ENCODE results near the gene TNS3. TPM values are rescaled to one million over a fixed set of nuclear protein-coding genes. Genes with fewer than 3 reads are reported as not detected.

Gene TNS3
- total and polyA plus RNA-seq, 2 of the 13 experiments (the other 11 are each of a cell fraction or from before 2014, with no cell fraction given): 52.9 to 55.7 TPM

DNA sequence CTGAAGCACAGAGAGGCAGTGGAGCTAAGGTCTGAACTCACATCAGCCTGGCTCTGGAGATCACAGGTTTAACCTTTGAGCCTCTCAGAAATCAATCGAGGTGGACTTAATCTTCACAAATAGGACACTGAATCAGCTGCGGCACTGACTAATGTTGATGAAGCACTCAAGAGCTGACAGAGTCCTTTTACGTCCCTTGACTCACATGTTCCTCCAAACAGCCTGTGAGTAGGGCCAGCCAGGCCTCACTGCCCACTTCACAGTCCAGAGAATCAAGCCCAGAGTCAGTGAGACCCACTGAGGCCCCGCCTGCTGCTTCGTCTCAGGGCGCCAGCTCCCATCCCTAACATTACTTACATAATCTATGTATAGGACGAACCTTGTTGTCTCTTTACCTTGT is 63.1 kb downstream of the TNS3 start (continued):
- TF ChIP-seq ZBTB33 (CRISPR knock-in tag; IDR thresholded peaks at IDR 0.05): peak; percentile 56
- 0 out of 2 replicates have a peak, but pooled peaks have one; percentile 31 for TF ChIP-seq NFKBIZ (CRISPR knock-in tag; IDR thresholded peaks at IDR 0.05)
- no peak for TF ChIP-seq ZNF205 (CRISPR knock-in tag; IDR thresholded peaks at IDR 0.05)
- TF ChIP-seq, protein P1, sequence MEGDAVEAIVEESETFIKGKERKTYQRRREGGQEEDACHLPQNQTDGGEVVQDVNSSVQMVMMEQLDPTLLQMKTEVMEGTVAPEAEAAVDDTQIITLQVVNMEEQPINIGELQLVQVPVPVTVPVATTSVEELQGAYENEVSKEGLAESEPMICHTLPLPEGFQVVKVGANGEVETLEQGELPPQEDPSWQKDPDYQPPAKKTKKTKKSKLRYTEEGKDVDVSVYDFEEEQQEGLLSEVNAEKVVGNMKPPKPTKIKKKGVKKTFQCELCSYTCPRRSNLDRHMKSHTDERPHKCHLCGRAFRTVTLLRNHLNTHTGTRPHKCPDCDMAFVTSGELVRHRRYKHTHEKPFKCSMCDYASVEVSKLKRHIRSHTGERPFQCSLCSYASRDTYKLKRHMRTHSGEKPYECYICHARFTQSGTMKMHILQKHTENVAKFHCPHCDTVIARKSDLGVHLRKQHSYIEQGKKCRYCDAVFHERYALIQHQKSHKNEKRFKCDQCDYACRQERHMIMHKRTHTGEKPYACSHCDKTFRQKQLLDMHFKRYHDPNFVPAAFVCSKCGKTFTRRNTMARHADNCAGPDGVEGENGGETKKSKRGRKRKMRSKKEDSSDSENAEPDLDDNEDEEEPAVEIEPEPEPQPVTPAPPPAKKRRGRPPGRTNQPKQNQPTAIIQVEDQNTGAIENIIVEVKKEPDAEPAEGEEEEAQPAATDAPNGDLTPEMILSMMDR (CRISPR knock-in tag; IDR thresholded peaks at IDR 0.05): 0 out of 2 replicates have a peak, but pooled peaks have one; percentile 14
- TF ChIP-seq, protein P2, sequence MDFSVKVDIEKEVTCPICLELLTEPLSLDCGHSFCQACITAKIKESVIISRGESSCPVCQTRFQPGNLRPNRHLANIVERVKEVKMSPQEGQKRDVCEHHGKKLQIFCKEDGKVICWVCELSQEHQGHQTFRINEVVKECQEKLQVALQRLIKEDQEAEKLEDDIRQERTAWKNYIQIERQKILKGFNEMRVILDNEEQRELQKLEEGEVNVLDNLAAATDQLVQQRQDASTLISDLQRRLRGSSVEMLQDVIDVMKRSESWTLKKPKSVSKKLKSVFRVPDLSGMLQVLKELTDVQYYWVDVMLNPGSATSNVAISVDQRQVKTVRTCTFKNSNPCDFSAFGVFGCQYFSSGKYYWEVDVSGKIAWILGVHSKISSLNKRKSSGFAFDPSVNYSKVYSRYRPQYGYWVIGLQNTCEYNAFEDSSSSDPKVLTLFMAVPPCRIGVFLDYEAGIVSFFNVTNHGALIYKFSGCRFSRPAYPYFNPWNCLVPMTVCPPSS (IDR thresholded peaks at IDR 0.05): no peak
- TF ChIP-seq ZNF326 (CRISPR knock-in tag; IDR thresholded peaks at IDR 0.05; ENCODE audit: borderline replicate concordance): no peak
- no peak for TF ChIP-seq TAF1 (CRISPR knock-in tag; IDR thresholded peaks at IDR 0.05)
- TF ChIP-seq ATF2 (CRISPR knock-in tag; IDR thresholded peaks at IDR 0.05): no peak
- TF ChIP-seq ZNF138 (CRISPR knock-in tag; IDR thresholded peaks at IDR 0.05; ENCODE audit: low read depth): no peak
- TF ChIP-seq ARNTL (CRISPR knock-in tag; IDR thresholded peaks at IDR 0.05): no peak
- TF ChIP-seq PAXIP1 (CRISPR knock-in tag; conservative IDR thresholded peaks at IDR 0.05): peak; percentile 75
- TF ChIP-seq, protein P3, sequence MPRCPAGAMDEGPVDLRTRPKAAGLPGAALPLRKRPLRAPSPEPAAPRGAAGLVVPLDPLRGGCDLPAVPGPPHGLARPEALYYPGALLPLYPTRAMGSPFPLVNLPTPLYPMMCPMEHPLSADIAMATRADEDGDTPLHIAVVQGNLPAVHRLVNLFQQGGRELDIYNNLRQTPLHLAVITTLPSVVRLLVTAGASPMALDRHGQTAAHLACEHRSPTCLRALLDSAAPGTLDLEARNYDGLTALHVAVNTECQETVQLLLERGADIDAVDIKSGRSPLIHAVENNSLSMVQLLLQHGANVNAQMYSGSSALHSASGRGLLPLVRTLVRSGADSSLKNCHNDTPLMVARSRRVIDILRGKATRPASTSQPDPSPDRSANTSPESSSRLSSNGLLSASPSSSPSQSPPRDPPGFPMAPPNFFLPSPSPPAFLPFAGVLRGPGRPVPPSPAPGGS (CRISPR knock-in tag; IDR thresholded peaks at IDR 0.05): no peak
- no peak for TF ChIP-seq NFRKB (IDR thresholded peaks at IDR 0.05)
- TF ChIP-seq, protein P4, sequence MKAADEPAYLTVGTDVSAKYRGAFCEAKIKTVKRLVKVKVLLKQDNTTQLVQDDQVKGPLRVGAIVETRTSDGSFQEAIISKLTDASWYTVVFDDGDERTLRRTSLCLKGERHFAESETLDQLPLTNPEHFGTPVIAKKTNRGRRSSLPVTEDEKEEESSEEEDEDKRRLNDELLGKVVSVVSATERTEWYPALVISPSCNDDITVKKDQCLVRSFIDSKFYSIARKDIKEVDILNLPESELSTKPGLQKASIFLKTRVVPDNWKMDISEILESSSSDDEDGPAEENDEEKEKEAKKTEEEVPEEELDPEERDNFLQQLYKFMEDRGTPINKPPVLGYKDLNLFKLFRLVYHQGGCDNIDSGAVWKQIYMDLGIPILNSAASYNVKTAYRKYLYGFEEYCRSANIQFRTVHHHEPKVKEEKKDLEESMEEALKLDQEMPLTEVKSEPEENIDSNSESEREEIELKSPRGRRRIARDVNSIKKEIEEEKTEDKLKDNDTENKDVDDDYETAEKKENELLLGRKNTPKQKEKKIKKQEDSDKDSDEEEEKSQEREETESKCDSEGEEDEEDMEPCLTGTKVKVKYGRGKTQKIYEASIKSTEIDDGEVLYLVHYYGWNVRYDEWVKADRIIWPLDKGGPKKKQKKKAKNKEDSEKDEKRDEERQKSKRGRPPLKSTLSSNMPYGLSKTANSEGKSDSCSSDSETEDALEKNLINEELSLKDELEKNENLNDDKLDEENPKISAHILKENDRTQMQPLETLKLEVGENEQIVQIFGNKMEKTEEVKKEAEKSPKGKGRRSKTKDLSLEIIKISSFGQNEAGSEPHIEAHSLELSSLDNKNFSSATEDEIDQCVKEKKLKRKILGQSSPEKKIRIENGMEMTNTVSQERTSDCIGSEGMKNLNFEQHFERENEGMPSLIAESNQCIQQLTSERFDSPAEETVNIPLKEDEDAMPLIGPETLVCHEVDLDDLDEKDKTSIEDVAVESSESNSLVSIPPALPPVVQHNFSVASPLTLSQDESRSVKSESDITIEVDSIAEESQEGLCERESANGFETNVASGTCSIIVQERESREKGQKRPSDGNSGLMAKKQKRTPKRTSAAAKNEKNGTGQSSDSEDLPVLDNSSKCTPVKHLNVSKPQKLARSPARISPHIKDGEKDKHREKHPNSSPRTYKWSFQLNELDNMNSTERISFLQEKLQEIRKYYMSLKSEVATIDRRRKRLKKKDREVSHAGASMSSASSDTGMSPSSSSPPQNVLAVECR (CRISPR knock-in tag; IDR thresholded peaks at IDR 0.05; ENCODE audit: borderline replicate concordance): peak; percentile 63

Data from HepG2 (cell line).